HepG2 (cell line): ENCODE measurements around the gene KRTAP12-2. TPM values are rescaled to one million over a fixed set of nuclear protein-coding genes. Genes with fewer than 3 reads are reported as not detected.

Experiments
- ATAC-seq: fragments of 200-7000 bp; cut with Tn5 transposase; 3 replicates; pipeline ENCODE4 v1.9.1; 2020; ENCODE audit warnings: mild to moderate bottlenecking, moderate library complexity
- BruUV-seq: library from RNA; stranded (reverse); fragments of 400-500 nt; replicated peaks from 2 replicates; lab custom pipeline; 2021; lab: Mats Ljungman, UMichigan
- CTCF ChIA-PET: fragments of 300-600 bp; formaldehyde crosslinking; extraction: SDS; loops from one replicate; lab custom pipeline; 2021; ENCODE audit warnings: low total read pairs, inconsistent platforms, low intra/inter-chr PET ratio; lab: Yijun Ruan, JAX
- POLR2A ChIA-PET: fragments of 350-600 bp; sonication (Branson Sonifier 250); formaldehyde crosslinking; loops from one replicate; lab custom pipeline; 2020; ENCODE audit warnings: antibody characterized with exemption, inconsistent platforms; lab: Yijun Ruan, JAX
- DNase-seq: peaks from one replicate; pipeline ENCODE4 v3.0.0-alpha.2; 2015; ENCODE audit warnings: low spot score
- FAIRE-seq: peaks from 3 replicates; lab custom pipeline; 2011; peaks lifted over from hg19 to GRCh38; lab: Jason Lieb, UNC
- H2AFZ ChIP-seq: one replicate; pipeline ENCODE4 v1.6.1; 2011; ENCODE audit warnings: low read length, inconsistent platforms
- H3K27ac ChIP-seq: fragments of 300-600 bp; 3 replicates; pipeline ENCODE4 v1.8.0; 2011; ENCODE audit warnings: mixed run types, mild to moderate bottlenecking, mixed read lengths, low read length, inconsistent platforms; ENCODE audit not compliant: insufficient read depth; ENCODE audit errors: extremely low read length
- H3K27me3 ChIP-seq, 2 experiments: fragments of 200-600 bp in 1 of 2; 2 replicates in 1 of 2; 3 replicates in 1 of 2; pipeline versions ENCODE4 v1.6.0 to v1.8.0; 2011; ENCODE audit warnings: low read length in 2 of 2, mild to moderate bottlenecking in 2 of 2, moderate library complexity in 2 of 2, inconsistent platforms in 1 of 2; ENCODE audit not compliant: insufficient read depth in 2 of 2, control insufficient read depth in 1 of 2
- H3K36me3 ChIP-seq, 2 experiments: fragments of 200-600 bp in 1 of 2; replicated peaks in 1 of 2; 2 replicates in 1 of 2; 3 replicates in 1 of 2; pipeline versions ENCODE4 v1.5.1 to v1.8.0; 2011; ENCODE audit warnings: low read length in 2 of 2, inconsistent platforms in 1 of 2; ENCODE audit not compliant: insufficient read depth in 2 of 2, control insufficient read depth in 1 of 2
- H3K4me1 ChIP-seq: 2 replicates; pipeline ENCODE4 v1.5.1; 2012; ENCODE audit warnings: low read length, inconsistent platforms; ENCODE audit not compliant: insufficient read depth
- H3K4me2 ChIP-seq: 2 replicates; pipeline ENCODE4 v1.6.0; 2011; ENCODE audit warnings: low read depth, low read length, inconsistent platforms
- H3K4me3 ChIP-seq, 3 experiments: fragments of 200-600 bp in 1 of 3; sonication (generic), shearing (Covaris generic) in 1 of 3; replicated peaks in 1 of 3; 2 replicates each; pipeline ENCODE4 v1.5.1; 2011 to 2016; ENCODE audit warnings: low read length in 3 of 3, inconsistent platforms in 2 of 3, low read depth in 2 of 3, mild to moderate bottlenecking in 2 of 3, control low read depth in 1 of 3, mixed read lengths in 1 of 3; ENCODE audit not compliant: insufficient read depth in 1 of 3
- H3K79me2 ChIP-seq: one replicate; pipeline ENCODE4 v1.6.1; 2011; ENCODE audit warnings: low read length, inconsistent platforms; ENCODE audit not compliant: insufficient read depth
- H3K9ac ChIP-seq: 2 replicates; pipeline ENCODE4 v1.6.0; 2011; ENCODE audit warnings: mild to moderate bottlenecking, low read depth, low read length, inconsistent platforms; ENCODE audit not compliant: insufficient read depth
- H3K9me3 ChIP-seq: 2 replicates; pipeline ENCODE4 v1.5.1; 2012; ENCODE audit warnings: mild to moderate bottlenecking, low read length
- H4K20me1 ChIP-seq: 2 replicates; pipeline ENCODE4 v1.6.0; 2011; ENCODE audit warnings: inconsistent platforms, mild to moderate bottlenecking, low read length, moderate library complexity; ENCODE audit not compliant: insufficient read depth
- ZNF205 ChIP-seq: IDR thresholded peaks from 2 replicates; pipeline ENCODE4 v1.6.1; 2018; ENCODE audit warnings: missing biosample characterization, missing genetic modification reagents
- WGBS: methylation state at CpG from one replicate; pipeline ENCODE4 v1.1.6; 2017; ENCODE audit warnings: low lambda C conversion rate; 5-methylcytosine and 5-hydroxymethylcytosine counted together
- in situ Hi-C: cut with HindIII; loops from 2 replicates; pipeline ENCODE4 v1.10.0; 2017; ENCODE audit warnings: low pct_unique_long_range_greater_than_20kb; ENCODE audit not compliant: extremely low pct_ligation_motif_present
- intact Hi-C: fragments of 100-400 bp; cut with micrococcal nuclease; formaldehyde crosslinking; loops from one replicate; pipeline ENCODE4 v1.10.0; 2022; ENCODE audit not compliant: unreplicated experiment
- polyA plus RNA-seq, 8 experiments: library from polyadenylated mRNA; depleted of rRNA in 3 of 8; stranded (reverse) in 7 of 8; unstranded in 1 of 8; fragments of >200 nt; fragmentation: Illumina TruSeq in 4 of 8; extraction: Trizol in 4 of 8; gene quantifications; 2 replicates each; pipeline versions ENCODE4 v1.2.1 to v1.2.3, GENCODE V29; 2011 to 2016; ENCODE audit warnings: low read depth in 4 of 8, missing spikeins in 1 of 8, mixed read lengths in 1 of 8; ENCODE audit not compliant: insufficient read depth in 1 of 8
- total RNA-seq, 5 experiments: library from RNA; depleted of rRNA; stranded (reverse); fragments of >200 nt; fragmentation: Illumina TruSeq; extraction: Trizol; gene quantifications; 2 replicates each; pipeline ENCODE4 v1.2.3, GENCODE V29; 2016; ENCODE audit warnings: low read depth in 1 of 5
- TF ChIP-seq, protein P1 (sequence below), 2 experiments: sonication (generic) in 1 of 2; formaldehyde crosslinking in 1 of 2; IDR thresholded peaks; 2 replicates each; pipeline versions ENCODE4 v1.6.1 to v1.9.0; 2014 to 2022; ENCODE audit warnings: antibody characterized with exemption in 1 of 2, borderline replicate concordance in 1 of 2, inconsistent platforms in 1 of 2, low read depth in 1 of 2, missing genetic modification reagents in 1 of 2

KRTAP12-2 gene
- total and polyA plus RNA-seq, 2 of the 13 experiments (the other 11 are each of a cell fraction or from before 2014, with no cell fraction given): not detected

DNA sequence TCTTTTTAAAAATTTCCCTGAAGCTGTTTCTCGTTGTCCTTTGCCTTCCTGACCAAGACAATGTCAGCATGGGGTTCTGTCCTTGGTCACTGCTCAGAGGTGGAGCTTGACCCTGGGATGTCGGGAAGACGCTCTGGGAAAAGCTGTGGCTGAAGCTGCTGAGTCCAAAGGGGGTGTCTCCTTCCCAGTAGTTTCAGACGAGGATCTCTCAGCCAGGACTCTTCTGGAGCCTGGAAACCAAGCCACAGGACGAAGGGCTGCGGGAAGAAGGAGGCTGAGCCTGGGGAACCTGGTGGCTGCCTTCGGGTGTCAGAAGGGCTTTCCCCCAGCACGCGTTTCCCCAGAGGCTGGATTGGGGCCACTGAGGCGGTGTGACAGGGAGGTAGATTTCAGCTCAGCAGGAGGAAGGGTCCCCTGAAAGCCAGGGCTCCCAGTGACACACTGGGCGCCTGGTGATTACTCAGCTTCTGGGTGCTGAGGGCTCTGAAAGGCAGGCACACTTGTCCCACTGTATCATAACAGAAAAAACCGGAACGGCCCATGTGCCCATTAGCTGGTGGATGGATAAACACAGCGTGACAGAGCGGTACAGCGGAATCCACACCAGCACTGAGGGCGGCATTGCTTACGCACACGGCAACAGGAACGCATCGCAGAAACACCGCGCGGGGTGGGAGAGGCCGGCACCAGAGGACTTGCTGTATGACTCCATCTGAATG is 20.3 kb upstream of the KRTAP12-2 start:
- WGBS: 69% methylated on average over 21 of the region's 25 CpGs
- no TSS peak for BruUV-seq
- Histone ChIP-seq H3K4me1 (no peaks in the 10 kb centered on the region), H3K27ac (no peak overlapping the region), H3K9me3 (no peaks in the 10 kb centered on the region), H4K20me1 (no peaks in the 10 kb centered on the region), H3K27me3 (peaks cover 1 to 32% of the 10 kb centered on the region in 2 experiments; a peak in 4 of 5 replicates), H3K9ac (no peak overlapping the region), H2AFZ (no peak overlapping the region), H3K4me2 (no peak overlapping the region), H3K36me3 (no peaks in the 10 kb centered on the region), H3K4me3 (no peak overlapping the region), H3K79me2 (no peaks in the 10 kb centered on the region)
- intact Hi-C loops (no loop called here), in situ Hi-C loops (no loop called here)
- FAIRE-seq: no peak
- no peak for TF ChIP-seq ZNF205 (CRISPR knock-in tag)
- TF ChIP-seq, protein P1, sequence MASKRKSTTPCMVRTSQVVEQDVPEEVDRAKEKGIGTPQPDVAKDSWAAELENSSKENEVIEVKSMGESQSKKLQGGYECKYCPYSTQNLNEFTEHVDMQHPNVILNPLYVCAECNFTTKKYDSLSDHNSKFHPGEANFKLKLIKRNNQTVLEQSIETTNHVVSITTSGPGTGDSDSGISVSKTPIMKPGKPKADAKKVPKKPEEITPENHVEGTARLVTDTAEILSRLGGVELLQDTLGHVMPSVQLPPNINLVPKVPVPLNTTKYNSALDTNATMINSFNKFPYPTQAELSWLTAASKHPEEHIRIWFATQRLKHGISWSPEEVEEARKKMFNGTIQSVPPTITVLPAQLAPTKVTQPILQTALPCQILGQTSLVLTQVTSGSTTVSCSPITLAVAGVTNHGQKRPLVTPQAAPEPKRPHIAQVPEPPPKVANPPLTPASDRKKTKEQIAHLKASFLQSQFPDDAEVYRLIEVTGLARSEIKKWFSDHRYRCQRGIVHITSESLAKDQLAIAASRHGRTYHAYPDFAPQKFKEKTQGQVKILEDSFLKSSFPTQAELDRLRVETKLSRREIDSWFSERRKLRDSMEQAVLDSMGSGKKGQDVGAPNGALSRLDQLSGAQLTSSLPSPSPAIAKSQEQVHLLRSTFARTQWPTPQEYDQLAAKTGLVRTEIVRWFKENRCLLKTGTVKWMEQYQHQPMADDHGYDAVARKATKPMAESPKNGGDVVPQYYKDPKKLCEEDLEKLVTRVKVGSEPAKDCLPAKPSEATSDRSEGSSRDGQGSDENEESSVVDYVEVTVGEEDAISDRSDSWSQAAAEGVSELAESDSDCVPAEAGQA (IDR thresholded peaks at IDR 0.05; ENCODE audit: low read depth): no peak
- TF ChIP-seq, protein P1 (CRISPR knock-in tag; IDR thresholded peaks at IDR 0.05; ENCODE audit: borderline replicate concordance): no peak
- ChIA-PET POLR2A (no interaction called here), CTCF (no interaction called here)
- no peak for ATAC-seq
- DNase-seq: no peak
